GM21360 (cell line): ENCODE results near the gene KCTD14.

Source experiments
- ATAC-seq: cut with Tn5 transposase; IDR thresholded peaks from one replicate; pipeline ENCODE4 v1.9.1; 2021; ENCODE audit warnings: mild to moderate bottlenecking, moderate library complexity; ENCODE audit not compliant: unreplicated experiment

KCTD14 gene

DNA sequence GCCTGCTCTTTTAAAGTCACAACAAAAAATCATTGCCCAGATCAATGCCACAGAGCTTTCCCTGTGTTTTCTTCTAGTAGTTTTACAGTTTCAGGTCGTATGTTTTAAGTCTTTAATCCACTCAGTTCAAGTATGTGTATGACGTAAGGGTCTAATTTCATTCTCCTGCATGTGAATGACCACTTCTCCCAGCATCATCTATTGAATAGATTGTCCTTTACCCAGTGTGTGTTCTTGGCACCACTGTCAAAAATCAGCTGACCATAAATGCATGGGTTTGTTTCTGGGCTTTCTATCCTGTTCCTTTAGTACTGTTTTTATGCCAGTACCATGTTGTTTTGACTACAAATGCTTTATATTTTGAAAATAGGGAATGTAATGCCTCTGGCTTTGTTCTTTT is 56.7 kb downstream of the KCTD14 start:
- no peak for ATAC-seq
